Dedifferentiated amniotic fluid mesenchymal stem cell (primary cell): Measurements from ENCODE around the gene SIRPA.
"Not testable (repeated sequence)": the region's sequence is repeated elsewhere in the genome, so short reads cannot be mapped to it uniquely, and the experiment has no call there.

ENCODE experiments used
- DNase-seq: peaks from one replicate; pipeline ENCODE4 v3.0.0-alpha.2; 2016; ENCODE audit errors: extremely low spot score

Gene SIRPA

GRCh38 chr20:1906361-1907051, 11.3 kb downstream of the SIRPA start:
- DNase-seq: no peak

GRCh38 chr20:1907586-1907985, 12.4 kb downstream of the SIRPA start:
- DNase-seq: no peak

DNA sequence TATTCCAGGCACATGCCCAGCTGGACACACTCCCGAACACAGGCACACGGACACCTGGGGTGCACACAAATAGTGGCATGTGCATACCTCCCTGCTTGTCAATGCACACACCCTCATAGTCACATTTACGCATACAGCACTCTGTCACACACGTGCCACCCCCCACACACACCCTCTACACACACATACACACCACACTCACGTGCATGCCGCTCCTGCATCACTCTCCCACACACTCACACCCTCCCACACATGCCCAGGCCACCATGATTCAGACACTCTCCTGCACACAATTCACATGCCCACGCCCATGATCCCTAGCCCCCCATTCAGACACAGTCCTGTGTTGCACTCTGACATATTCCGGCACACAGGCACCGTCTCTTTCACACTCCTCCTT, 13.0 kb downstream of the SIRPA start:
- no peak for DNase-seq

DNA sequence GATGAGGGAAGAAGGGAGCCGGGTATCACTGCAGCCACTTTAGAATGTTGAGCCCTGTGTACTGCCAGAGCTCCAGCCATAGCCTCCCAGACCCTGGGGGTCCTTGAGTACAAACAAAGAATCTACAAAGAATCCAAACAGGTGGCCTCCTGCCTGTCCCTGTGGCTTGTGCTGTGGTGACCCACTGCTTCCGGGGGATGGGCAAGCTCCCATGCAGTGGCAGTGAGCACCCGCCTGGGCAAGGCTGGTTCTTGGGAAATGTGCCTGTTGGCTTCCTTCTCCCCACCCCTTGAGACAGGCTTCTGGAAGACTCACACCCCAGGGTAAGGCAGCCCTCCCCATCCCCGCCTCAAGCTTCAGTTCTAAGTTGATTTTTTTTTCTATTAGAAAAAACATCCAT, 13.9 kb downstream of the SIRPA start:
- no peak for DNase-seq

DNA sequence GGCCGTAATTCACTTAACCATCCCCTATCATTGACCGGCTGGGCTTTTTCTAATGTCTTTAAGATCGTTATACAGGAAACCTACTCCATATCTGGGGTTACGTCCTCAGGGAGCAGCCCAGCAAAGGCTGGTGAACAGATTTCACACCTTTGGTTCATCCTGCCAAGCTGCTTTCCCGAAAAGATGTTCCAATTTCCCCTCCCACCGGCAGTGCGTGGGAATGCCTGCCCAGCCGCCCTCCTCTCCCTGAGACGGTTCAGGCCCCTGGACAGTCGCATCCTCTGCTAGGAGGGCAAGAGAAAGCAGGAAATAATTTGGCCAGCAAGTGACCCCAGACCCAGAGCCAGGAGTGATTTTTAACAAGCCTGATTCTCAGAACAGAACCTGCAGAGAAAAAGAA, 16.3 kb downstream of the SIRPA start:
- DNase-seq: no peak

DNA sequence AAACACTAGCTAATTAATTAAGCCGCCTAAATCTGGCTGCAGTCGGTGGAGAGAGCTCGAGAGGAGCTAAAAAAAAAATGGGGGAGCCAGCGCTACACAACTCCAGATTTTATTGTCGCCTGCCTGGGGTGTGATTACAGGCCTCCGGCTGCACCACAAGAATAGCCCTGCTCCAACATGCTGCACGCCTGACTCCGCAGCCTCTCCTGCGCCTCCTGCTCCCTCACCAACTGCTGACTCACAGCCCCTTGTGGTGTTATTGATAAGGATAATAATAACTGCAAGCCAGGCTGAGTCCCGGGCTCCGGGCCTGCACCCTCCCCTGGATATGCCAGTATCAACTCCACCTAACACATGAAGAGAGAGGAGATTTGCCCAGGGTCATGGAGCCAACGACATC, 16.8 kb downstream of the SIRPA start:
- DNase-seq: no peak

DNA sequence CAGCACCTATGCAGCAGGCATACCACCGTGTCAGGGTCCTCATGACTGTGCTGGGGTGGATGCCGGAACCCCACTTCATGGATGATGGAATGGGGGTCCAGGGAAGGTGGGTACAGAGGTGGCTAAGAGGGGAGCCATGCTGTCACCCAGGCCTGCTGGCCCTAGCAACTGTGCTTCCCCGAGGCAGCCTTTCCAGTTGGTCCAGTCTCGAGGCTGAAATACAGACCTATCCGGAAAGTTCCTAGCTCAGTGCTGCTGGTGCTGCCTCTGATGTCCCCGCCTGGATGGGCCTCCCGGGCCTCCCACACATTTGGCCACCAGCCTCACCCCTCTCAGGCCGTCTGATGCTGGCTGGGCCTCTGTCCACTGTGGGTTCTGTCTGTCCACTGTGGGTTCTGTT, 17.4 kb downstream of the SIRPA start:
- no peak for DNase-seq

- not testable (repeated sequence) for DNase-seq
These were observed 20.0 kb downstream of the SIRPA start for GRCh38 chr20:1915233-1915632.

- no peak for DNase-seq
These were observed 20.5 kb downstream of the SIRPA start for GRCh38 chr20:1915725-1916124.

- no peak for DNase-seq
These were observed 22.6 kb downstream of the SIRPA start for GRCh38 chr20:1917786-1918185.

GRCh38 chr20:1918491-1919165, 23.4 kb downstream of the SIRPA start:
- no peak for DNase-seq

DNA sequence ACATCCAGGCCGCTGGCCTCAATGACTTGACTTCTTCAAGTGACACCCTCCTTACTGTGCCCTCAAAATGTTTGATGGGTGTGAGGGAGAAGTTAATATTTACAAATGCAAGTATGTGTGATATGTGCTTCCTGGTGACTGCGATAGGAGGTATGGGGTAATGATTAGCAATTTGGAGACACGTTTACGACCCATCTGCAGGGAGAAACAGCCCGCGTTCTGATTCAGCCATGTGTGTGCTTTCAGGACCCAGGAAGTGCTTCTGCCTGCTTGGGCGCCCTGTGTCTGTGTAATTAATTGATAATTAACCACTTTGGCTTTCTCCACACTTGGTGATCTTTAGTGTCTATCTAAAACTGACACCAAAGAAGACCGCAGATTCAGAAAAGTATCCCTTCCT, 25.0 kb downstream of the SIRPA start:
- DNase-seq: no peak

GRCh38 chr20:1920826-1921225, 25.6 kb downstream of the SIRPA start:
- no peak for DNase-seq

DNA sequence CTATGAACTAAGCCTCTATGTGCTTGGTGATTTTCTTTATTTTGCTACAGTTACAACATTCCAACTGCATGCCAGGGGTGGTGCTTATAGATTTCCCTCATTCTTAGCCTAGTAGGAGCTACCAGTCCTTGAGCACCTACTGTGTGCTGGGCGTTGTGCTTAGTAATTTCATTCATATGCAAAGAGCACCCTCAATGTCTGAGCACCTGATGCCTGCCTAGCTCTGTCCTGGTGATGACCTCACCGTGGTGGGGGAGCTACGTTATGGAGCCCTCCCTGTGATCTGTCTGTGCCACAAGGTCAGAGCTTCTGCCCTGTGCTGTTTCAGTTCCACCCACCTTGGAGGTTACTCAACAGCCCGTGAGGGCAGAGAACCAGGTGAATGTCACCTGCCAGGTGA, 26.8 kb downstream of the SIRPA start:
- not testable (repeated sequence) for DNase-seq

DNA sequence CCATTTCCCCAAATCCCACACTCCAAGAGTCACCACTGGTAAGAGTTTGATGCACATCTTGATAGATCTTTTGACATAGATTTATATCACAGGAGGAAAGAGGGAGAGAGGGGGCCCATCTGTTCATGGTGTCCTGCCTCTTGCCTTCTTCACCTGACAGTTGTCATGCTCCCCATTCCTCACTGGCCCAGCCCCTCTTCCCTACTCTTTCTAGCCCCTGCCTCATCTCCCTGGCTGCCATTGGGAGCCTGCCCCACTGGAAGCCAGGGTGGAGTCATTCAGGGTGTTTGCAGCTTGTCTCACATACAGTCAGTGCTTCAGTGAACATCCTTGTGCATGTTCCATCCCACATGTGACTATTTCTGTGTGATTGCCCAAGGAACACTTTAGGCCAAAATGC, 27.6 kb downstream of the SIRPA start:
- DNase-seq: no peak

- DNase-seq: no peak
These were observed 30.0 kb downstream of the SIRPA start for GRCh38 chr20:1924910-1925861.

- no peak for DNase-seq
These were observed 31.0 kb downstream of the SIRPA start for GRCh38 chr20:1926237-1926636.

DNA sequence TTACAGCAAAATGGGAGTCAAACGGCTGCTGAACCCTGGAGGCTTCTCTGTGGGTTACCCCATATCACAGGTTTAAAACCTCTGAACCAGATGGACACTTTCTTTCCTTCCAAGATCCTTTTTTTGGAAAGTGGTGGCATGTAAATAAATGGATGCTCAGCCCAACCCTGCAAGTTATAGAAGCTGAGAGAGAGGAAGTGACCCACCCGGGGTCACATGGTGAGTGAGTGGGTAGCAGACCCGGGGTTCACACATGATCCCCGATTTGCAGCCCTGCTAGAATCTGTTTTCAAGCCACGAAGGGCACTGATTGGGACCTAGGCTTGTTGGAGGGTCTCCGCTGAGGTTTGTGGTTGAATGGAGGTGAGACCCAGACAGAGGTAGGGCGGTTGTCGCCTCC, 32.0 kb downstream of the SIRPA start:
- no peak for DNase-seq

DNA sequence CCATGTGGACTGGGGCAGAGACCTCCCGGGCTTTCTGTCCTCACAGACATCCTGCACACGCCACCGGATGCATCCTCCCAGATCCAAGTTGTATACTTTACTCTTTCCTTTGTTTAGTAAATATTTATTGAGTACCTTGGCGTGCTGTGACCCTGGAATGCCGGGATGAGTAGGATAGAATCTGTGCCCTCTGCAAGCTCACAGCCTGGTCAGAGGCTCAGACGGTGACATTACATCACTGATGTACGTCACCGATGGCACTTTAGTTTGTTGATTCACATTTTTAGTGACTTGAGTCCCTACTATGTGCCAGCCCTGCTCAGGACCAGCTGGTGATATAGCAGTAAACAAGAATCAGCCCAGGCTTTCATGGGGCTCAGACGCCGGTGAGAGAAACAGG, 32.9 kb downstream of the SIRPA start:
- no peak for DNase-seq

GRCh38 chr20:1928782-1929181, 33.6 kb downstream of the SIRPA start:
- no peak for DNase-seq

GRCh38 chr20:1929460-1929859, 34.3 kb downstream of the SIRPA start:
- DNase-seq: no peak

GRCh38 chr20:1930165-1930564, 35.0 kb downstream of the SIRPA start:
- no peak for DNase-seq

DNA sequence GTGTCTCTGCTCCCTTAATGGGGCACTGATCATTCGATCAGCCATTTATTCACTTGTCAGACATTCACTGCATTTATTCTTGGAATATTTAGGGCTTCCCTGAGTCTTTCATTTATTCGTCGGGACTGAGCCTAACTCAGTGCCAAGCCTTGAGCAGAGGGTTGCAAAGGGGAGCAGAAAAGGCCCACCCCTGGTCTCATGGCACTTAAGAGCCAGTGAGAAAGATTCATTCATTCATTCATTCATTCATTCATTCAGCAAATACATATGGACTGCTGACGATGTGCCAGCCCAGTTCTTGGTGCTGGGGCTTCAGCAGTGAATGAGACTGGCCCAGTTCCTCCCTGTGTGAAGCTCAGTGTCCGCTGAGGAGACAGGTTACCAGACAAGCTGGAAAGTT, 36.6 kb downstream of the SIRPA start:
- DNase-seq: no peak
